HEK293 (cell line): ENCODE measurements around the gene CADPS.

Source experiments
- CTCF ChIP-seq: fragments of 450-650 bp; formaldehyde crosslinking; IDR thresholded peaks from 2 replicates; pipeline ENCODE4 v1.5.1; 2016; ENCODE audit warnings: missing biosample characterization, missing genetic modification characterization
- INSM2 ChIP-seq: fragments of 450-650 bp; formaldehyde crosslinking; IDR thresholded peaks from 2 replicates; pipeline ENCODE4 v1.5.1; 2016; ENCODE audit warnings: missing biosample characterization, missing genetic modification characterization
- REST ChIP-seq: fragments of 450-650 bp; formaldehyde crosslinking; IDR thresholded peaks from 2 replicates; pipeline ENCODE4 v1.5.1; 2016; ENCODE audit warnings: missing biosample characterization, missing genetic modification characterization
- YY1 ChIP-seq: fragments of 450-650 bp; formaldehyde crosslinking; IDR thresholded peaks from 2 replicates; pipeline ENCODE4 v1.5.1; 2018; ENCODE audit warnings: missing biosample characterization, missing genetic modification characterization
- ZBTB7A ChIP-seq: fragments of 450-650 bp; formaldehyde crosslinking; IDR thresholded peaks from 2 replicates; pipeline ENCODE4 v1.5.1; 2016; ENCODE audit warnings: low read depth, missing biosample characterization, missing genetic modification characterization
- ZNF114 ChIP-seq: fragments of 450-650 bp; formaldehyde crosslinking; IDR thresholded peaks from 2 replicates; pipeline ENCODE4 v1.5.0; 2017; ENCODE audit warnings: missing biosample characterization, missing genetic modification characterization
- ZNF138 ChIP-seq: fragments of 450-650 bp; formaldehyde crosslinking; IDR thresholded peaks from 2 replicates; pipeline ENCODE4 v1.5.1; 2016; ENCODE audit warnings: missing biosample characterization, missing genetic modification characterization, borderline replicate concordance
- ZNF335 ChIP-seq: fragments of 450-650 bp; formaldehyde crosslinking; conservative IDR thresholded peaks from 2 replicates; pipeline ENCODE4 v1.5.1; 2016; ENCODE audit warnings: missing biosample characterization, missing genetic modification characterization
- ZNF530 ChIP-seq: fragments of 450-650 bp; formaldehyde crosslinking; IDR thresholded peaks from 2 replicates; pipeline ENCODE4 v1.5.1; 2016; ENCODE audit warnings: low read depth, missing biosample characterization, missing genetic modification characterization
- ZNF549 ChIP-seq: fragments of 450-650 bp; IDR thresholded peaks from 2 replicates; pipeline ENCODE4 v1.5.1; 2018; ENCODE audit warnings: missing biosample characterization, missing genetic modification characterization, mild to moderate bottlenecking, inconsistent platforms, moderate library complexity
- ZNF621 ChIP-seq: fragments of 450-650 bp; formaldehyde crosslinking; IDR thresholded peaks from 2 replicates; pipeline ENCODE4 v1.5.1; 2017; ENCODE audit warnings: missing biosample characterization, missing genetic modification characterization
- ZNF660 ChIP-seq: fragments of 450-650 bp; IDR thresholded peaks from 2 replicates; pipeline ENCODE4 v1.5.1; 2018; ENCODE audit warnings: missing biosample characterization, mild to moderate bottlenecking, missing genetic modification characterization
- ZNF837 ChIP-seq: fragments of 450-650 bp; formaldehyde crosslinking; IDR thresholded peaks from 2 replicates; pipeline ENCODE4 v1.5.1; 2016; ENCODE audit warnings: missing biosample characterization, missing genetic modification characterization

- TF ChIP-seq REST (tag by site-specific recombination): no peak
- TF ChIP-seq ZNF621 (tag by site-specific recombination): no peak
- TF ChIP-seq ZNF335 (tag by site-specific recombination): no peak
- no peak for TF ChIP-seq CTCF (tag by site-specific recombination)
- no peak for TF ChIP-seq INSM2
- no peak for TF ChIP-seq ZNF114 (tag by site-specific recombination)
- no peak for TF ChIP-seq YY1
- TF ChIP-seq ZBTB7A (tag by site-specific recombination): no peak
- TF ChIP-seq ZNF138 (tag by site-specific recombination): no peak
- no peak for TF ChIP-seq ZNF549
- no peak for TF ChIP-seq ZNF837 (tag by site-specific recombination)
- no peak for TF ChIP-seq ZNF660 (tag by site-specific recombination)
- no peak for TF ChIP-seq ZNF530
Observed at GRCh38 chr3:62898530-62899496, 23.6 kb upstream of the CADPS start.
